MM.1S (cell line): ENCODE measurements around the gene C3orf20.

Experiments used
- EZH2 ChIP-seq: fragments of 300-600 bp; sonication (generic); optimal IDR thresholded peaks from 2 replicates; pipeline ENCODE3; 2017; ENCODE audit warnings: low read depth, mild to moderate bottlenecking, antibody characterized with exemption, low read length, mixed read lengths
- EZH2phosphoT487 ChIP-seq: fragments of 300-600 bp; sonication (generic); IDR thresholded peaks from 2 replicates; pipeline ENCODE4 v1.6.1; 2018; ENCODE audit warnings: antibody characterized with exemption, low read length
- TF ChIP-seq, protein P1 (sequence below): fragments of 300-600 bp; sonication (generic); IDR thresholded peaks from 2 replicates; pipeline ENCODE4 v1.5.1; 2016; ENCODE audit warnings: antibody characterized with exemption, low read length, mixed read lengths

DNA sequence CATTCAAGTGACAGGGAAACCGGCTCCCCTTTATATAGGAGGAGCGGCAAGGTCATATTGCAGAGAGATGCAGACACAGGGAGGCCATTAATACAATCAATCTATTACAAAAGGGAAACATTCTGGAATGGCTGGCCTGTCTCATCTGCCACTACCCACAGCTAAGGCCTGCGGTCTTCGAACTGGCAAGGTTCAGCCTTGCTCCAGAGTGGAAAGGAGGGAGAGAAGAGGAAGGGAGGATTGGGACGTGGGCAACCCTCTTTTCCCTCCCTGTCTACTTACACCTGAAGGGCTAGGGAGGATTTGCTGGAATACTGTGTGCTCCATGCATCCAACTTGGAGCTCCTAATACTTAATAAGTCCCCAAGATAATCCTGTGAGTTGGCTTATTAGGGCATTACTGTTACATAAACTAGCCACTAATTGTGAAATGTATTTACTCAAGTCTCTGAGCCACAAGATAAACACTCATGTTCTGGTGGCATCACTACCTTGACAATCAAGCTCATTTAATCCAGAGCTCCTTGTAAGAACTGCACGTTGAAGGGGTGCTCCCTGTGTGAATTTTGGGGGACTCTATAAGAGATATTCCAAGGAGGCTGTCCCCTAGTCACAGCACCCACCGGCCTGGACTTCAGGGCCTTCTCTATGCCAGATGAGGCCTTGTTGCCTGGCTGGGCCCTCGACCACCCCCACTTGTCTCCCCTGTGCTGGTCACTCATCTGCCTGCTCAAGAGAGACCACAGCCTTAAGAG, 43.1 kb upstream of the C3orf20 start:
- TF ChIP-seq EZH2phosphoT487 (no peak), EZH2 (no peak)
- TF ChIP-seq, protein P1, sequence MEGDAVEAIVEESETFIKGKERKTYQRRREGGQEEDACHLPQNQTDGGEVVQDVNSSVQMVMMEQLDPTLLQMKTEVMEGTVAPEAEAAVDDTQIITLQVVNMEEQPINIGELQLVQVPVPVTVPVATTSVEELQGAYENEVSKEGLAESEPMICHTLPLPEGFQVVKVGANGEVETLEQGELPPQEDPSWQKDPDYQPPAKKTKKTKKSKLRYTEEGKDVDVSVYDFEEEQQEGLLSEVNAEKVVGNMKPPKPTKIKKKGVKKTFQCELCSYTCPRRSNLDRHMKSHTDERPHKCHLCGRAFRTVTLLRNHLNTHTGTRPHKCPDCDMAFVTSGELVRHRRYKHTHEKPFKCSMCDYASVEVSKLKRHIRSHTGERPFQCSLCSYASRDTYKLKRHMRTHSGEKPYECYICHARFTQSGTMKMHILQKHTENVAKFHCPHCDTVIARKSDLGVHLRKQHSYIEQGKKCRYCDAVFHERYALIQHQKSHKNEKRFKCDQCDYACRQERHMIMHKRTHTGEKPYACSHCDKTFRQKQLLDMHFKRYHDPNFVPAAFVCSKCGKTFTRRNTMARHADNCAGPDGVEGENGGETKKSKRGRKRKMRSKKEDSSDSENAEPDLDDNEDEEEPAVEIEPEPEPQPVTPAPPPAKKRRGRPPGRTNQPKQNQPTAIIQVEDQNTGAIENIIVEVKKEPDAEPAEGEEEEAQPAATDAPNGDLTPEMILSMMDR = no peak
